Skin epidermis (tissue), 12 donors: ENCODE results near the gene S100A13.
"Not testable (repeated sequence)": the region's sequence is repeated elsewhere in the genome, so short reads cannot be mapped to it uniquely, and the experiment has no call there.

Experiments
- H3K27ac ChIP-seq, 21 experiments: fragments of 200-600 bp; sonication (generic) in 11 of 21; one replicate each; pipeline ENCODE4 v1.5.0; 2020; ENCODE audit warnings: mild to moderate bottlenecking in 3 of 21, inconsistent platforms in 2 of 21, moderate library complexity in 2 of 21
- H3K4me3 ChIP-seq, 7 experiments: fragments of 200-600 bp; sonication (generic) in 2 of 7; one replicate each; pipeline ENCODE4 v1.5.0; 2020; ENCODE audit warnings: inconsistent platforms in 2 of 7, mild to moderate bottlenecking in 2 of 7, moderate library complexity in 1 of 7

Gene S100A13

GRCh38 chr1:153649137-153649862 is 22.0 kb upstream of the S100A13 start:
- H3K27ac ChIP-seq = peak overlapping the region in 2 of 21 experiments; percentile 28 to 55
- H3K4me3 ChIP-seq = no peak overlapping the region

GRCh38 chr1:153648000-153648643 is 20.8 kb upstream of the S100A13 start:
- Histone ChIP-seq H3K4me3 (no peak overlapping the region), H3K27ac (peak overlapping the region in 1 of 21 experiments; percentile 72)

GRCh38 chr1:153647346-153647714 is 20.0 kb upstream of the S100A13 start:
- H3K27ac ChIP-seq = peak overlapping the region in 7 of 21 experiments; percentile 3 to 72 (median 18)

GRCh38 chr1:153646672-153647345 is 19.5 kb upstream of the S100A13 start:
- no peak overlapping the region for H3K4me3 ChIP-seq
- peak overlapping the region in 7 of 21 experiments; percentile 3 to 72 (median 18) for H3K27ac ChIP-seq

More at GRCh38 chr1:153647346-153647714, 20.0 kb upstream of the S100A13 start:
- H3K4me3 ChIP-seq = no peak overlapping the region

GRCh38 chr1:153643816-153644215 is 16.5 kb upstream of the S100A13 start:
- no peak overlapping the region for H3K27ac ChIP-seq
- H3K4me3 ChIP-seq = no peak overlapping the region

GRCh38 chr1:153643100-153643499 is 15.8 kb upstream of the S100A13 start:
- Histone ChIP-seq H3K4me3 (no peak overlapping the region), H3K27ac (no peak overlapping the region)

- Histone ChIP-seq H3K27ac (no peak overlapping the region), H3K4me3 (no peak overlapping the region)
These were observed 14.9 kb upstream of the S100A13 start for GRCh38 chr1:153642161-153642560.

- Histone ChIP-seq H3K4me3 (no peak overlapping the region), H3K27ac (no peak overlapping the region)
These were observed 13.6 kb upstream of the S100A13 start for GRCh38 chr1:153640861-153641260.

GRCh38 chr1:153640213-153640612 is 12.9 kb upstream of the S100A13 start:
- H3K4me3 ChIP-seq, H3K27ac ChIP-seq: not testable (repeated sequence)

- H3K4me3 ChIP-seq = no peak overlapping the region
- H3K27ac ChIP-seq = no peak overlapping the region
These were observed 12.0 kb upstream of the S100A13 start for GRCh38 chr1:153639280-153639679.

- Histone ChIP-seq H3K4me3 (no peak overlapping the region), H3K27ac (no peak overlapping the region)
These were observed 11.0 kb upstream of the S100A13 start for GRCh38 chr1:153638261-153638660.

- no peak overlapping the region for H3K4me3 ChIP-seq
- peak overlapping the region in 1 of 21 experiments; percentile 100 for H3K27ac ChIP-seq
These were observed 9.0 kb upstream of the S100A13 start for GRCh38 chr1:153636312-153636711.

- Histone ChIP-seq H3K4me3 (peak overlapping the region in 3 of 7 experiments; percentile 57 to 78 (median 62)), H3K27ac (peak overlapping the region in 5 of 21 experiments; percentile 98 to 100 (median 100))
These were observed 8.6 kb upstream of the S100A13 start for GRCh38 chr1:153635872-153636271.

- H3K27ac ChIP-seq = peak within 1 kb of the TSS; percentile 88 to 100 (median 99)
- peak within 1 kb of the TSS; percentile 56 to 78 (median 62) for H3K4me3 ChIP-seq
These were observed 6.7 kb upstream of the S100A13 start, which contains the start of gene CHTOP for GRCh38 chr1:153633754-153634665. TSS of gene CHTOP (plus strand) at chr1:153634066. CDS start at chr1:153636589, 2,523 bp downstream.

GRCh38 chr1:153633161-153633753 is 6.0 kb upstream of the S100A13 start:
- Histone ChIP-seq H3K27ac (peak overlapping the region in 20 of 21 experiments; percentile 94 to 100 (median 99)), H3K4me3 (peak overlapping the region; percentile 56 to 78 (median 62))

- Histone ChIP-seq H3K4me3 (no peak overlapping the region), H3K27ac (peak overlapping the region in 3 of 21 experiments; percentile 24 to 90 (median 43))
These were observed 4.0 kb upstream of the S100A13 start for GRCh38 chr1:153631047-153632022.

- Histone ChIP-seq H3K4me3 (no peak overlapping the region), H3K27ac (peak overlapping the region in 6 of 21 experiments; percentile 23 to 90 (median 44))
These were observed 3.1 kb upstream of the S100A13 start for GRCh38 chr1:153630384-153630783.

- Histone ChIP-seq H3K4me3 (no peak overlapping the region), H3K27ac (peak overlapping the region in 6 of 21 experiments; percentile 23 to 90 (median 46))
These were observed 2.7 kb upstream of the S100A13 start for GRCh38 chr1:153629971-153630370.
